Endothelial cell of umbilical vein (primary cell): ENCODE results near the gene TSHZ3. TPM values are rescaled to one million over a fixed set of nuclear protein-coding genes. Genes with fewer than 3 reads are reported as not detected.

Source experiments
- BruUV-seq: library from RNA; stranded (reverse); fragments of 400-500 nt; replicated peaks from 2 replicates; lab custom pipeline; 2021; lab: Mats Ljungman, UMichigan
- CTCF ChIA-PET: fragments of 300-600, 350-600 bp; sonication (Branson Sonifier 250); formaldehyde crosslinking; loops from one replicate; lab custom pipeline; 2021; ENCODE audit warnings: antibody characterized with exemption, inconsistent platforms; lab: Charles Lee
- POLR2A ChIA-PET: fragments of 300-600, 350-600 bp; sonication (Branson Sonifier 250); formaldehyde crosslinking; loops from one replicate; lab custom pipeline; 2021; ENCODE audit warnings: antibody characterized with exemption, inconsistent platforms; lab: Charles Lee
- DNase-seq: peaks from one replicate; pipeline ENCODE4 v3.0.0-alpha.2; 2011; ENCODE audit warnings: low read depth, low spot score
- FAIRE-seq: peaks from 2 replicates; lab custom pipeline; 2011; peaks lifted over from hg19 to GRCh38; lab: Jason Lieb, UNC
- H2AFZ ChIP-seq: 2 replicates; pipeline ENCODE4 v1.6.0; 2012; ENCODE audit warnings: low read depth, low read length, control low read depth, inconsistent platforms
- H3K27ac ChIP-seq: 2 replicates; pipeline ENCODE4 v1.5.1; 2011; ENCODE audit warnings: low read depth, mild to moderate bottlenecking, control low read depth, low read length, moderate library complexity; ENCODE audit not compliant: insufficient read depth
- H3K27me3 ChIP-seq, 2 experiments: 2 replicates each; pipeline versions ENCODE4 v1.6.0 to v1.6.1; 2011; ENCODE audit warnings: low read length in 2 of 2, mixed read lengths in 1 of 2; ENCODE audit not compliant: control insufficient read depth in 2 of 2, insufficient read depth in 2 of 2
- H3K36me3 ChIP-seq, 2 experiments: 2 replicates in 1 of 2; 3 replicates in 1 of 2; pipeline ENCODE4 v1.5.1; 2011; ENCODE audit warnings: low read length in 2 of 2, mild to moderate bottlenecking in 1 of 2, moderate library complexity in 1 of 2; ENCODE audit not compliant: control insufficient read depth in 2 of 2, insufficient read depth in 2 of 2; ENCODE audit errors: extremely low read depth in 1 of 2
- H3K4me1 ChIP-seq: 3 replicates; pipeline ENCODE4 v1.5.1; 2011; ENCODE audit warnings: mild to moderate bottlenecking, low read length; ENCODE audit not compliant: control insufficient read depth, insufficient read depth; ENCODE audit errors: extremely low read depth
- H3K4me2 ChIP-seq: 2 replicates; pipeline ENCODE4 v1.6.1; 2011; ENCODE audit warnings: low read length, control low read depth, mixed read lengths; ENCODE audit not compliant: insufficient read depth
- H3K4me3 ChIP-seq, 3 experiments: fragments of 200-600 bp in 1 of 3; sonication (generic), shearing (Covaris generic) in 1 of 3; replicated peaks in 1 of 3; 2 replicates each; pipeline ENCODE4 v1.5.1; 2011 to 2016; ENCODE audit warnings: control low read depth in 3 of 3, low read length in 3 of 3, mild to moderate bottlenecking in 2 of 3, inconsistent platforms in 1 of 3, low read depth in 1 of 3, moderate library complexity in 1 of 3; ENCODE audit not compliant: insufficient read depth in 1 of 3
- H3K79me2 ChIP-seq: 2 replicates; pipeline ENCODE4 v1.6.0; 2012; ENCODE audit warnings: low read length, inconsistent platforms; ENCODE audit not compliant: control insufficient read depth, insufficient read depth
- H3K9ac ChIP-seq: replicated peaks from 2 replicates; pipeline ENCODE3; 2011; ENCODE audit warnings: low read length, control low read depth; ENCODE audit not compliant: insufficient read depth; ENCODE audit errors: extremely low read depth
- H3K9me1 ChIP-seq: replicated peaks from 3 replicates; pipeline ENCODE4 v1.6.0; 2011; ENCODE audit warnings: mild to moderate bottlenecking, low read length; ENCODE audit not compliant: control insufficient read depth, insufficient read depth; ENCODE audit errors: extremely low read depth
- H3K9me3 ChIP-seq: replicated peaks from 2 replicates; pipeline ENCODE4 v1.5.1; 2012; ENCODE audit warnings: low read length, inconsistent platforms; ENCODE audit not compliant: control insufficient read depth, insufficient read depth
- H4K20me1 ChIP-seq: replicated peaks from 2 replicates; pipeline ENCODE3; 2011; ENCODE audit warnings: mild to moderate bottlenecking, low read length; ENCODE audit not compliant: control insufficient read depth, insufficient read depth; ENCODE audit errors: extremely low read depth
- EZH2 ChIP-seq: IDR thresholded peaks from 2 replicates; pipeline ENCODE4 v1.6.1; 2012; ENCODE audit warnings: borderline replicate concordance, low read depth, mild to moderate bottlenecking, moderate library complexity, low read length, inconsistent platforms; ENCODE audit not compliant: severe bottlenecking
- FOS ChIP-seq: IDR thresholded peaks from 2 replicates; pipeline ENCODE4 v1.6.1; 2011; ENCODE audit warnings: mild to moderate bottlenecking, low read length, moderate library complexity, borderline replicate concordance; ENCODE audit not compliant: insufficient read depth
- GATA2 ChIP-seq: IDR thresholded peaks from 2 replicates; pipeline ENCODE4 v1.7.0; 2011; ENCODE audit warnings: low read depth, mild to moderate bottlenecking, moderate library complexity, mixed read lengths, low read length; ENCODE audit not compliant: insufficient read length, insufficient read depth
- JUN ChIP-seq: IDR thresholded peaks from 2 replicates; pipeline ENCODE4 v1.6.1; 2011; ENCODE audit warnings: borderline replicate concordance, low read depth; ENCODE audit not compliant: insufficient read length, insufficient read depth
- MYC ChIP-seq: IDR thresholded peaks from one replicate; pipeline ENCODE4 v1.6.1; 2011; ENCODE audit warnings: mild to moderate bottlenecking, low read depth, low read length
- POLR2A ChIP-seq: IDR thresholded peaks from 2 replicates; pipeline ENCODE4 v1.6.1; 2012; ENCODE audit warnings: low read depth, mild to moderate bottlenecking, control low read depth, low read length
- POLR2AphosphoS5 ChIP-seq: IDR thresholded peaks from 2 replicates; pipeline ENCODE4 v1.6.1; 2012; ENCODE audit warnings: low read depth, mild to moderate bottlenecking, control low read depth, low read length, moderate library complexity; ENCODE audit not compliant: insufficient read depth
- dilution Hi-C: fragments of 300-500 bp; cut with MboI; formaldehyde crosslinking; loops from one replicate; pipeline ENCODE4 v1.15.0; 2019; ENCODE audit warnings: low sequenced_read_pairs; ENCODE audit not compliant: extremely low pct_ligation_motif_present
- intact Hi-C: fragments of 100-400 bp; cut with micrococcal nuclease; formaldehyde crosslinking; loops from one replicate; pipeline ENCODE4 v1.10.0; 2022
- polyA plus RNA-seq, 4 experiments: library from polyadenylated mRNA; depleted of rRNA in 3 of 4; stranded (reverse) in 3 of 4; unstranded in 1 of 4; fragments of >200 nt; gene quantifications; 2 replicates each; pipeline versions ENCODE4 v1.2.1 to v1.2.3, GENCODE V29; 2011 to 2012; ENCODE audit warnings: missing spikeins in 1 of 4
- total RNA-seq: library from RNA; stranded (reverse); gene quantifications from 2 replicates; pipeline ENCODE4 v1.2.3, GENCODE V29; 2021
- TF ChIP-seq, protein P1 (sequence below): IDR thresholded peaks from 2 replicates; pipeline ENCODE4 v1.6.1; 2011; ENCODE audit not compliant: insufficient read depth, insufficient read length
- TF ChIP-seq, protein P2 (sequence below), 2 donors: IDR thresholded peaks; 1 replicate in 1 of 2; 2 replicates in 1 of 2; pipeline ENCODE4 v1.5.1; 2011; ENCODE audit warnings: low read length in 2 of 2, mild to moderate bottlenecking in 2 of 2, moderate library complexity in 2 of 2, control low read depth in 1 of 2, inconsistent platforms in 1 of 2, low read depth in 1 of 2; ENCODE audit not compliant: insufficient read depth in 1 of 2; ENCODE audit errors: extremely low read depth in 1 of 2

TSHZ3 gene
- total and polyA plus RNA-seq, 2 donors (not counting 3 experiments of a cell fraction or from before 2014, with no cell fraction given), result 1.2 to 6.2 TPM

DNA sequence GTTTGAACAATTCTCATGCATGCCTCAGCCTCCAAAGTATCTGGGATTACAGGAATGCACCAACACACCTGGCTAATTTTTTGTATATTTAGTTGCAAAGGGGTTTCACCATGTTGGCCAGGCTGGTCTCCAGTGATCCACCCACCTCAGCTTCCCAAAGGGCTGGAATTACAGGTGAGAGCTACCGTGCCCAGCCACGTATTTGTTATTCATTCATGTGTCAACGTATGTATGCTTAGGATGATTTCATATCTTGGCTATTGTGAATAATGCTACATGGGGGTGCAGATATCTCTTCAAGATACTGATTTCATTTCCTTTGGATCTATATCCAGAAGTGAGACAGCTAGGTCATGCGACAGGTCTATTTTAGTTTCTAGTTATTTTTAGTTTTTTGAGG lies 113.4 kb downstream of the TSHZ3 start:
- dilution Hi-C loops, result no loop called here

More for the DNA sequence above, 113.4 kb downstream of the TSHZ3 start:
- TF ChIP-seq POLR2AphosphoS5 (no peak), GATA2 (no peak), EZH2 (no peak), FOS (no peak), POLR2A (no peak), JUN (no peak), MYC (no peak)
- TF ChIP-seq, protein P1, sequence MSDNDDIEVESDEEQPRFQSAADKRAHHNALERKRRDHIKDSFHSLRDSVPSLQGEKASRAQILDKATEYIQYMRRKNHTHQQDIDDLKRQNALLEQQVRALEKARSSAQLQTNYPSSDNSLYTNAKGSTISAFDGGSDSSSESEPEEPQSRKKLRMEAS, result no peak
- TF ChIP-seq, protein P2, sequence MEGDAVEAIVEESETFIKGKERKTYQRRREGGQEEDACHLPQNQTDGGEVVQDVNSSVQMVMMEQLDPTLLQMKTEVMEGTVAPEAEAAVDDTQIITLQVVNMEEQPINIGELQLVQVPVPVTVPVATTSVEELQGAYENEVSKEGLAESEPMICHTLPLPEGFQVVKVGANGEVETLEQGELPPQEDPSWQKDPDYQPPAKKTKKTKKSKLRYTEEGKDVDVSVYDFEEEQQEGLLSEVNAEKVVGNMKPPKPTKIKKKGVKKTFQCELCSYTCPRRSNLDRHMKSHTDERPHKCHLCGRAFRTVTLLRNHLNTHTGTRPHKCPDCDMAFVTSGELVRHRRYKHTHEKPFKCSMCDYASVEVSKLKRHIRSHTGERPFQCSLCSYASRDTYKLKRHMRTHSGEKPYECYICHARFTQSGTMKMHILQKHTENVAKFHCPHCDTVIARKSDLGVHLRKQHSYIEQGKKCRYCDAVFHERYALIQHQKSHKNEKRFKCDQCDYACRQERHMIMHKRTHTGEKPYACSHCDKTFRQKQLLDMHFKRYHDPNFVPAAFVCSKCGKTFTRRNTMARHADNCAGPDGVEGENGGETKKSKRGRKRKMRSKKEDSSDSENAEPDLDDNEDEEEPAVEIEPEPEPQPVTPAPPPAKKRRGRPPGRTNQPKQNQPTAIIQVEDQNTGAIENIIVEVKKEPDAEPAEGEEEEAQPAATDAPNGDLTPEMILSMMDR (IDR thresholded peaks at IDR 0.05; ENCODE audit: extremely low read depth in 1 of 2, insufficient read depth in 1 of 2, low read depth in 1 of 2, low read length in 2 of 2), result no peak
- H2AFZ ChIP-seq, result no peak overlapping the region
- no peaks in the 10 kb centered on the region for H3K9me3 ChIP-seq
- no peak for FAIRE-seq
- H3K36me3 ChIP-seq, result no peaks in the 10 kb centered on the region
- H3K4me2 ChIP-seq, result no peak overlapping the region
- H4K20me1 ChIP-seq, result no peaks in the 10 kb centered on the region
- H3K9me1 ChIP-seq, result no peaks in the 10 kb centered on the region
- no peak overlapping the region for H3K27ac ChIP-seq
- H3K27me3 ChIP-seq, result no peaks in the 10 kb centered on the region
- ChIA-PET POLR2A (no interaction called here), CTCF (no interaction called here)
- BruUV-seq, result no TSS peak
- H3K79me2 ChIP-seq, result no peaks in the 10 kb centered on the region
- H3K4me1 ChIP-seq, result no peaks in the 10 kb centered on the region
- no peak overlapping the region for H3K4me3 ChIP-seq
- intact Hi-C loops, result no loop called here
- no peak overlapping the region for H3K9ac ChIP-seq
- DNase-seq, result no peak
